Stimulated activated CD8-positive, alpha-beta memory T cell treated with anti-CD3 and anti-CD28 coated beads, Interleukin-7, amount 100 ng/mL, for 48 hours (primary cell): ENCODE results near the gene VAMP8.
"Not testable (repeated sequence)": the region's sequence is repeated elsewhere in the genome, so short reads cannot be mapped to it uniquely, and the experiment has no call there.

Source experiments
- DNase-seq, 2 donors: peaks; one replicate each; pipeline ENCODE4 v3.0.0-alpha.2; 2020; ENCODE audit warnings: low read depth in 1 of 2; ENCODE audit errors: extremely low read depth in 1 of 2

The VAMP8 gene

GRCh38 chr2:85597241-85597640, 19.9 kb downstream of the VAMP8 start:
- no peak for DNase-seq

- no peak for DNase-seq
Measured at GRCh38 chr2:85598594-85599340, 21.4 kb downstream of the VAMP8 start.

DNA sequence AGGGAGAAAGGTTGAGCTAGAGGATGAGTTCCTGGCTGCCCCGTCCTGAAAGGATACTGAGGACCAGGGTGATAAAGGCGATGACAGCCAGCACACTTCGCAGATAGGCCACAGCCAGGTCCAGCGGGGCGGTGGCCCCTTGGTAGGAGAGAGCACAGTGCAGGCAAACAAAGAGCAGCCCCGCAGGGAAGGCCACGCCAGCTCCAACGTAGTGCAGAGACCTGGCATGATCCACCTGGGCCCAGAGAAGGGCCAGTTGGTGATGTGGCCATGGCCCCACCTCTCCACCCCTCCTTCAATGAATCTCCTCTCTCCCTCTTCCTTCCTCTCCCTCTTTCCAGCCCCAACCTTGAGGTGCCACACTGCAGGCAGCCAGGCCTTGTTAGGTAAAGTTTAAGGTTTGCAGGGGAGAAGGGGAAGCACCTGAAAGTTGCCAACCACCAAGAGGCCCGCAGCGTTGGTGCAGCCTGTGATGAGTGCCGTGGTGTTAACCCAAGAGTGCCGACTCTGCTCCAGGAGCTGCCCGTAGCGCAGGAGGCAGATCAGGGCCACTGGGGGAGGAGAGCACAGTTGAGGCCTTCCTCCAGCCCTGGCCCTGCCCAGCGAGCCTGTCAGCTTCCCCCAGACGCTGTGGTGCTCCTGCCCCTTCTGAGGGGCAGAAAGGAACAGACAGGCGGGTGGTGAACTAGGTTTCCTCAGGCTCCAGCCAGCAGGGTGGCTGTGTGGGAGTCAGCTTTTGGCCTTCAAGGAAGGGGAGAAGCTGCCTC, 22.3 kb downstream of the VAMP8 start:
- DNase-seq, result no peak

DNA sequence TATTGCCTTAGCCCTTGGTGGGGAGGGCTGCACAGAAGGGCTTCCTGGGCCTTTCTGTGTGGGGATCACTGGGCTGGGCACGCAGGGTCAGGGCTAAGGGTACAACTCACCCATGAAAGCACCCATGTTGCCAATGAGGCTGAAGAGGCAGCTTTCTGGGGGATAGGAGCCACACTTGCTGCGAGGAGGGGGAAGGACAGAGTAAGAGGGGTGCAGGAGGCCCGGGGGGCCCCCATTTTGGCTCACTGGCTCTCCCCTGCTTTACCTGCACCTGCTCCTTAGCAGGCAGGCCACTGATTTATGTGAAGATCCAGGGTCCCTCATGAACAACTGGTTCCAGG, 22.8 kb downstream of the VAMP8 start:
- no peak for DNase-seq

DNA sequence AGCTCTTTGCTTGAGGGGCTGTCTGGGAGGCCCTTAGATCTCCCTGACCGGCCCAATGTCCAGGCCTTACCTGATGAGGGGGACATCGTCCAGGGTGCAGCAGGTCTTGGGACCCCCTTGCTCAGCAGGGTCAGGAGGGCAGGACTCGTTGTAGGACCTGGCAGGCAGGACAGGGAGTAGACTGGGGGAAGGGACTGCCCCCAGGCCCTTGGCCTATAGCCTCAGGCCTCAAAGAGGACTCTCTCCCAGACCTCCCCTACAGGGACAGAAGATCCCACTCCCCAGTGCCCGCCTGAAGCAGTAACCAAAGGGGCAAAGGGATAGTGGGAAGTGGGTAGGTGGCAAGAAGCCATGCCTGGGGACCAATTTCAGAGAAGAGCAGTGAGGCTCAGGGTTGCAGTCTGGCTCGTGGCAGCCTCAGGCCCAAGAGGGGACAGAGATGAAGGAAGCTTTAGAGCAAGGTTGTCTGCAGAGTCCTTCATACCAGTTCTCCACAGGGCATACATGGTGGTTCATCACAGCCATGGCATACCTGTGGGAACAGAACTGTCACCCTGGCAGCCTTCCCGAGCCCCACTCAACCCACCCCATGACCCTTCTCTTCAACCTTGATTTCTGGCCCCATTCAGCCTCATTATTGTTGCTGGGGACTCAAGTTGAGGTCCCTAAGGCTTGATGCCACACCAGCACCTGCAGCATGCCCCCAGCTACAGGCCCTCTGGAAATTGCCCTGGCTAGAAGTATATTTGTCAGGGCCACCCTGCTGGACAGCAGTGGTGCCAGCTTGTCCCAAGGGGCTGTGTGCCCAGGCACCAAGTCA, 23.8 kb downstream of the VAMP8 start:
- no peak for DNase-seq

GRCh38 chr2:85601771-85602475, 24.5 kb downstream of the VAMP8 start:
- DNase-seq, result no peak

- DNase-seq, result peak; percentile 81 to 85
Measured at GRCh38 chr2:85602476-85603234, 25.3 kb downstream of the VAMP8 start, which contains the start of gene TMEM150A. Gene TMEM150A (minus strand): TSS chr2:85602698. CDS start chr2:85601948, 750 bp downstream.

DNA sequence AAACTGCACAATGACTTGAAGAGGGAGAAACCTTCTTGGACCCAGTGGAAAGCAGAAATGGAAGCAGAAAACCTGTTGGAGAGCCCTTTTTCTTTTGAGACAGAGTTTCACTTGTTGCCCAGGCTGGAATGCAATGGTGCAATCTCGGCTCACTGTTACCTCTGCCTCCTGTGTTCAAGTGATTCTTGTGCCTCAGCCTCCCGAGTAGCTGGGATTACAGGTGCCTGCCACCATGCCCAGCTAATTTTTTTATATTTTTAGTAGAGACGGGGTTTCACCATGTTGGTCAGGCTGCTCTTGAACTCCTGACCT, 26.7 kb downstream of the VAMP8 start:
- DNase-seq, result not testable (repeated sequence)

DNA sequence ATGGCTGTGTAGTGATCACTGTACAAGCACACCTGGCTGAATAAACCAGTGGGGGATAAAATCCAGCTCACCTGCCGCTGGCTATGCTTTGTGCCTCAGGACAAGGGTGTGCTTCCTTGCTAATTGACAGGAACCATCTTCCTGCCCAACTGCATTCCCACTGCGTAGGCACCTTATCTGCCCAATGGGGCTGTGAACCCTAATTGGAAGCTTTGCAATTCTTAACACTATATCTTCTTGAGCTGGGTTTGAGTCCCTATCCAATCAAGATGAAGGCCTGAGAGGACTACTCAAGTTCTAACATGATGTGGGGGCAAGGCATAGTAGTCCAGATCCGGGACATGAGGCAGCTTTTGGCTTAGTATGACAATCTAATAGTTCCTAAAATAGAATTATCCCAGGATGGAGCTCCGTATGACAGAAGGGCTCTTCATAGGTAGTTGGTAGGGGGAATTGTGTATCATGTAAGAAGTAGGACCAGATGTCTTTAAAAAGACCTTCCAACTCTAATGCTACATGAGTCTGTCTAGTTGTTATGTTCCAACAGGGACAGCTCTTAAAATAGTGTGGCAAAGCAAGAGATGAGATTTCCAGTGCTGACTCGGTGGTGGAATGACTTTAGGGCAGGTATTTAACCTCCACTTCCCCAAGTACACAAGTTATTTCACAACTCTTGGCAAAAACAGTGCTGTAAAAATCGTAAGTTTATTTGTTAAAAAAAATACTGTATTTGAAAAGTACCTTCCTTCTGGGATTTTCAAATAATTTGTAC, 27.4 kb downstream of the VAMP8 start:
- DNase-seq, result no peak

- DNase-seq, result no peak
Measured at GRCh38 chr2:85605406-85606115, 28.2 kb downstream of the VAMP8 start.

DNA sequence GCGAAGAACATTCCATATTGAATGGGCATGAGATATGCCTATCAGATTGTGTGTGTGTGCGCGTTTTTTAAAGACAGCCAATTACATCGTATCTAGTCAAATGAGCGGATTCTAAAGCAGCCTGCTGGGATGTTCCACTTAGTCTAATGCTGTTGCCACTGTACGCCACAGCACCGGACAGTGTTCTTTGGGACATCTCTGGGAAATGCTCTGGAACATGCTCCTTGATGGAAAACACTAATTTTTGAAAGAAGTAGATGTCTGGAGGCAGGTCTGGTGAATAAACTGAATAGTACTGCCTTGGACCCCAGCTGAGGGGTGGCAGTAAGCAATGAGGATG, 28.7 kb downstream of the VAMP8 start:
- no peak for DNase-seq

- no peak for DNase-seq
Measured at GRCh38 chr2:85607268-85608215, 30.2 kb downstream of the VAMP8 start.

- no peak for DNase-seq
Measured at GRCh38 chr2:85611217-85611704, 33.9 kb downstream of the VAMP8 start.

GRCh38 chr2:85611705-85612587, 34.6 kb downstream of the VAMP8 start, which contains the start of gene C2orf68:
Gene C2orf68 (minus strand): TSS chr2:85612066. CDS start chr2:85611984, 82 bp downstream.
- DNase-seq, result peak; percentile 78 to 87

GRCh38 chr2:85613717-85614515, 36.5 kb downstream of the VAMP8 start:
- DNase-seq, result no peak

DNA sequence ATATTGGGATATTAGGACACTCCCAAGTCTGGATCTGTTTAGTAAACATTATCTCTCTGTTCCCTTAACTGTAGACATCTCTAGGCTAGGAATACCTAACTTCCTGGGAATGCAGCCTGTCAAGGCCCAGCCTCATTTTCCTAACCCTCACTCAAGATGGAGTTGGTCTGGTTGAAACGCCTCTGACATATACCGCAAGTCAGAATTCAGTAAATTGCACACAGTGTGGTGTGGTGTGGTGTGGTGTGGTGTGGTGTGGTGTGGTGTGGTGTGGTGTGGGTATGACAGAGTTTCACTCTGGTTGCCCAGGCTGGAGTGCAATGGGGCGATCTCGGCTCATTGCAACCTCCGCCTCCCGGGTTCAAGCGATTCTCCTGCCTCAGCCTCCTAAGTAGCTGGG, 37.4 kb downstream of the VAMP8 start:
- DNase-seq, result not testable (repeated sequence)
